Pulmonary artery endothelial cell (primary cell): ENCODE results near the gene TESK2. TPM values are rescaled to one million over a fixed set of nuclear protein-coding genes. Genes with fewer than 3 reads are reported as not detected.
"Not testable (repeated sequence)": the region's sequence is repeated elsewhere in the genome, so short reads cannot be mapped to it uniquely, and the experiment has no call there.

Source experiments
- DNase-seq: peaks from one replicate; pipeline ENCODE4 v3.0.0-alpha.2; 2011; ENCODE audit warnings: low read depth, low spot score
- total RNA-seq: library from RNA; depleted of rRNA; stranded (reverse); fragments of >200 nt; gene quantifications from 2 replicates; pipeline ENCODE4 v1.2.3, GENCODE V29; 2014

Gene TESK2
- total RNA-seq, 1 donor from 2014 or later: 1.5 TPM

GRCh38 chr1:45510036-45510971, 19.3 kb upstream of the TESK2 start:
- DNase-seq: no peak

- DNase-seq: no peak
Observed at GRCh38 chr1:45508295-45509151, 17.6 kb upstream of the TESK2 start.

GRCh38 chr1:45507893-45508292, 16.9 kb upstream of the TESK2 start:
- no peak for DNase-seq

DNA sequence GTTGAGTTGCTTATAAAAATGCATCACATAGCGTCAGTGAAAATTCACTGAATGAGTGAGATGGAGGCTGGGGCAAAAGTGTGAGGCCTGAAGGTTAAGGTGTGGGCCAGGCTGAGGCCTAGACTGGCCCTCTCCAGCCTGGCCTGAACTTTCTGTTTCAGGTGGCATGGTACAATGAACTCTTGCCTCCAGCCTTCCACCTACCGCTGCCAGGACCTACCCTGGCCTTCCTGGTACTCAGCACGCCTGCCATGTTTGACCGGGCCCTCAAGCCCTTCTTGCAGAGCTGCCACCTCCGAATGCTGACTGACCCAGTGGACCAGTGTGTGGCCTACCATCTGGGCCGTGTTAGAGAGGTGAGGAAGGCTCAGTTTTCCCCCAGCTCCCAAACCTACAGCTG, 16.2 kb upstream of the TESK2 start:
- no peak for DNase-seq

- DNase-seq: no peak
Observed at GRCh38 chr1:45503462-45504360, 12.7 kb upstream of the TESK2 start.

DNA sequence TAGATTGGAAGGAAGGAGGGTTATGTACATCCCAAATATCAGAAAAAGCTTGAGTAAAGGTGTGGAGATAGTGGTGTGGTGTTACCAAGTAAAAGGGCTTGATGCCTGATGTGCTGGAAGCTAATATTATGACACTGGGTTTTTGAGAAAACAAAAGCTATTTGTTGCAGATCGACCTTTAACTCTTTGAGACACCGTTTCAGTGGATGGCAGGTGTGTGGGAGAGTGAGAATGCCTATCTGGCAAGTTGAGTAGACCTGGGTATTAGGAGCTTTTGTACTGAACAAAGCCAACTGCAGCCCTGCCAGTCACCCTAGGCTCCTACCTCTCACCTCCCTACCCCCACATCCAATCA, 10.5 kb upstream of the TESK2 start:
- no peak for DNase-seq

DNA sequence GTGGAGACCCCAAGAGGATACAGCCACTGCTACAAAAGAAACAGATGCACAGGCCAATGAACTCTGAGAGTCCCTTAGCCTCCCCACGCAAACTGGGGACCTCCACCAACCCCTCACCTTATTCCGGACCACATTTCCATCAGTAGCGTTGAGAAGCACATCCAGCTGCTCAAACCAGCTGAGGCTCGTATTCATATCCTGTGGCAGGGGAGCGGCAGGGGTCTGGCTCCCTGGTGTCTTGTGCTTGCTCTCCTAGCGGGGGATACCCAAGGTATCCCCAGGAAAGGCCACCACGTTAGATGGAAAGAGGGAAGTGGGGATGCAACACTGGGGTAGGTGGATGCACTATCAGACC, 8.4 kb upstream of the TESK2 start:
- no peak for DNase-seq

DNA sequence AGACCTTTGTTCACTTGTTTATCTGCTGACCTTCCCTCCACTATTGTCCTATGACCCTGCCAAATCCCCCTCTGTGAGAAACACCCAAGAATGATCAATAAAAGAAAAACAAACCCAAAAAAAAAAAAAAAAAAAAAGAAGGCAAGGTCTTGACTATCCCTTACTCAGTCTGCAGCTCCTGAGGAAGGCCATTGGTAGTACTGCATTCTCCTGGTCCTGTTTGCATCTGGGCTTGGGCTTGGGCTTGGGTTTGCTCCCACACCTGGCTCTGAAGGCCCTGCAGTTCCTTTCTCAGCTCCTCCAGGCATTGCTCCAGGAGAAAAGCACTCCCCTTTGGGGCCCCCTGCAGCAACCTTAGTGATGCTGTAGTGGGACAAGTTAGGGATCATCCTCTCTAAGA, 7.3 kb upstream of the TESK2 start:
- DNase-seq: no peak

DNA sequence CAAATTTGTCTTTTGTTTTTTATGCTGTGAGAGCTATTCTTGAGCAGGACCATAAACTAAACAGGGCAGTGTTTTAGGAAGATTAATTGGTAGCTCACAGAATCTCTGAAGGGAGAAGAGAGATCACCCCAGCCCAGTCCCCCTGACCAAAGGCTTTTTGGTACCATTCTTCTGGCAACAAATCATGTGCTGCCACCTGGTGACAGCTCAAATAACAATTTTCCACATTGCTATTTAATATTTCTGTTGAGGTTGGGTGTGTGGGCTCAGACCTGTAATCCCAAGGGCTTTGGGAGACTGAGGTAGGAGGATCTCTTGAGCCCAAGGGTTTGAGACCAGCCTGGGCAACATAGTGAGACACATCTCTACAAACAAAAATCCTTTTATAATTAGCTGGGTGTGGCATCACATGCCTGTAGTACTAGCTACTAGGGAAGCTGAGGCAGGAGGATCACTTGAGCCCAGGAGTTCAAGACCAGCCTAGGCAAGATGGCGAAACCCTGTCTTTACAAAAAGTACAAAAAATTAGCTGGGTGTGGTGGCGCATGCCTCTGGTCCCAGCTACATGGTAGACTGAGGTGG, 2.2 kb upstream of the TESK2 start:
- DNase-seq: peak; percentile 37

- no peak for DNase-seq
Observed at GRCh38 chr1:45492691-45493090, 1.7 kb upstream of the TESK2 start.

DNA sequence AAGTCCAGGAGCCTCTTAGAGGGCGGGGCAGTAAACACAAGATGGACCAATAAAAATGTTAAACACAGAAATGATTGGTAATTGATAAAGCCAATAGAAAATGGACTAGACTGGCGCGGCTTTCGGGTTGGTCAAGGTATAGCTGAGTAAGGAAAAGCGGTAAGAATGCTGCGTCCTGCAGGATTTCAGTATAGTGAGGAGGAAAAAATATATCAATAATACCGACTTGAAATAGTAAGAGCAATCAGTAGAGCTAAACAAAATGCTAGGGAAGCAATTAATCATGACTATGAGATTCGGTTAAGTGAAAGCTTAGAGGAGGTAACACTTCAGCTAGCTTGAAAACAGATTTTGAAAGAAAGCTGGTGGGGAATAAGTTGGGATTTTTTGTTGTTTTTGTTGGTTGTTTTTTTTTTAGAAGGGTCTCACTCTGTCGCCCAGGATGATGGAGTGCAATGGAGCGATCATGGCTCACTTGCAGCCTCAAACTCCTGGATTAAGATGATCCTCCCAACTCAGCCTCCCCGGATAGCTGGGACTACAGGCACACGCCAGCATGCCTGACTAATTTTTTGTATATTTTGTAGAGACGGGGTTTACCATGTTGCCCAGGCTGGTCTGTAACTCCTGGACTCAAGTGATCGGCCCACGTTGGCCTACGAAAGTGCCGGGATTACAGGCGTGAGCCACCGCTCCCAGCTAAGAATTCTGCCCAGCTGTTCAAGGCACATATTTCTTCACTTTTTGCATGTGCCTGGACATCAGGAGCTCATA, 711 bp upstream of the TESK2 start:
- no peak for DNase-seq

GRCh38 chr1:45490121-45490625, 790 bp downstream of the TESK2 start:
- DNase-seq: no peak

GRCh38 chr1:45489379-45489778, 1.6 kb downstream of the TESK2 start:
- not testable (repeated sequence) for DNase-seq

DNA sequence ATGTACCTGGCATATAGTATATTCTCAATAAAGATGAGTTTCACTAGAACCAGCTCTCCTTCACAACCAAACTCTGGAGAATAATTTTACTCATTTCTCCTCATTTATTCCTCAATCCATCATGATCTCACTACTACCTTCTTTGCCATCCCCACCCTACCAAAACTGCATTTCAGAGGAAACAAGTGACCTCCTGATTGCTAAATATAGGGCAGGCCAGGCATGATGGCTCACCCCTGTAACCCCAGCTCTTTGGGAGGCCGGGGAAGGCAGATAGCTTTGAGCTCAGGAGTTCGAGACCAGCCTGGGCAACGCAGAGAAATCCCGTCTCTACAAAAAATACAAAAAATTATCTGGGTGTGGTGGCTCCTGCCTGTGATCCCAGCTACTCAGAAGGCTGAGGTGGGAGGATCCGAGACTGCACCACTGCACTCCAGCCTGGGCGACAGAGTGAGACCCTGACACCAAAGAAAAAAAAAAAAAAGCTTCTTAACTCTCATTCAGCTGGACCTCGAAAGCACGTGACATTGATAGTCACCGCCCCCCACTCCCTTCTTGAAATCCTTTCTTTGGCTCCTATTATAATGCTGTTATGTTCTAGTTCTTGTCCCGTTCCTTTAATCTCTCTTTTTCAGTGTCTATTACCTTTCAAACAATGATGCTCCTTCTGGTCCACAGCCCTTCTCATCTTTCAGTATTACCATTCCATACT, 2.1 kb downstream of the TESK2 start:
- DNase-seq: no peak

GRCh38 chr1:45485949-45486348, 5.0 kb downstream of the TESK2 start:
- DNase-seq: no peak

- no peak for DNase-seq
Observed at GRCh38 chr1:45479039-45479748, 11.8 kb downstream of the TESK2 start.

- DNase-seq: no peak
Observed at GRCh38 chr1:45478121-45478814, 12.7 kb downstream of the TESK2 start.

DNA sequence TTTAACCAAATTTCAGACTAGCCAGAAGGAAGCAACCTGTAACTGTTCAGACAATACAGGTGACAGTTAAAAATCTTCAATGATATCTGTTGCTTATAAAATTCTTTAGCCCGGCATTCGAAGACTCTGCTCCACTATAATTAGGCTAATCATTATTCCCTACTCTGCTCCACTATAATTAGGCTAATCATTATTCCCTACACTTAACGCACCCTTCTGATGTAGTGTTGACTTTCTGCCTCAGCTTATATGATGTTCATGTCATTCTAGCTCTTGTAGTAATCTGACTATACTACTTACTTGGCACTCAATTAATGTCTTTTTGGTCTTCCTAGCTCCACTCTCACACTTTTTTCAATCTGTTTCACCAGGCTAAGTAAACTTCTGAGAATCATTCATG, 13.3 kb downstream of the TESK2 start:
- no peak for DNase-seq
